HG03432 (cell line): ENCODE results near the gene SP100.
"Not testable (repeated sequence)": the region's sequence is repeated elsewhere in the genome, so short reads cannot be mapped to it uniquely, and the experiment has no call there.

ENCODE experiments used
- ATAC-seq: cut with Tn5 transposase; IDR thresholded peaks from one replicate; pipeline ENCODE4 v1.9.1; 2021; ENCODE audit warnings: mild to moderate bottlenecking, moderate library complexity; ENCODE audit not compliant: unreplicated experiment

SP100 gene

DNA sequence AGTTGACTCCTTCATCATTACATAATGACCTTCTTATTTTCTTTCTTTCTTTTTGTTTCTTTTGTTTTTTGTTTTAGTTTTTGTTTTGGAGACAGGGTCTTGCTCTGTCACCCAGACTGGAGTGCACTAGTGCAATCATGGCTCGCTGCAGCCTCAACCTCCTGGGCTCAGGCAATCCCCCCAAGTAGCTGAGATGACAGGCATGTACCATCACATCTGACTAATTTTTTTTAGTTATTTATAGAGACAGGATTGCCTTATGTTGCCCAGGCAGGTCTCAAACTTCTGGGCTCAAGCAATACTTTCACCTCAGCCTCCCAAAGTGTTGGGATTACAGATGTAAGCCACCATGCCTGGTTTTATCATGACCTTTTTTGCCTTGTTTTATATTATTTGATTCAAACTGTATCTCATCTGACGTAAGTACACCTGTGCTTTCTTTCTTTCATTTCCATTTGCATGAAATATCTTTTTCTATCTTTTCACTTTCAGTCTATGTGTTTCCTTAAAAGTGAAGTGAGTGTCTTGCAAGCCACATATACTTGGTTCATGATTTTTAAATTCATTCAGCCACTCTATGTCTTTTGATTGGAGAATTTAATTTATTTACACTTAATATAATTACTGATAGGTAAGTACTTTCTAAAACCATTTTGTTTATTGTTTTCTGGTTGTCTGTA, 39.1 kb downstream of the SP100 start:
- no peak for ATAC-seq

DNA sequence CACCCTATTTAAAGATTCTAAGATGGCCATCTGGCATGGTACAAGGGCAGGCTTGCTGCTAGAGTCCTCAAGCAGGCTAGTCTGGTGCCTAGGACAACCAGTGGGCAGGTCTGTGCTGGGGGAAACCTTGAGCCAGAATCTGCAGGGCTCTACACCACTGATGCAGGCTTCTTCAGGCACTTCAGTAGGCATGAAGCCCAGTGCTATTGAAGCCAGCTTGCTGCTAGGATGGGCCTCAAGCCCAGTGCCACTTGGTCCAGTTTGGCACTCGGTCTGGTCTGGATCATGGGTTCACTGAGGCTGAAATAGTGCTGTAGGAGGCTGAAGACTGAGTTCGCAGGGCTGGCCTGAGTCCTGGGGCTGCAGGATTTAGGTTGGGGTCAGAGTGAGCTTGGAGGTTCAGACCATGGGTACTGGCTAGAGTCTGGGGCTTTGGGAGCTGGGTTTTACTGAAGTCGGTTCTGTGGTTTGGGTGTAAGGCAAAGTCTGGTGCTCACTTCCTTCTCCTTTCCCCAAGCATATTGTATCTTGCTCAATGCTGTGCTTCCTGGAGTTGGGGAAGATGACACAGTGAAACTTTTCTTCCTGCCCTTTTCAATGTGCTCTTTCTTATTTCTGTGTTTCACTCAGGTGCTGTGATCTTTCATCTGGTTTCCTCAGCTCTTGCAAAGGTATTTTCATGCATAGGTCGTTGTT, 41.2 kb downstream of the SP100 start:
- ATAC-seq, result no peak

DNA sequence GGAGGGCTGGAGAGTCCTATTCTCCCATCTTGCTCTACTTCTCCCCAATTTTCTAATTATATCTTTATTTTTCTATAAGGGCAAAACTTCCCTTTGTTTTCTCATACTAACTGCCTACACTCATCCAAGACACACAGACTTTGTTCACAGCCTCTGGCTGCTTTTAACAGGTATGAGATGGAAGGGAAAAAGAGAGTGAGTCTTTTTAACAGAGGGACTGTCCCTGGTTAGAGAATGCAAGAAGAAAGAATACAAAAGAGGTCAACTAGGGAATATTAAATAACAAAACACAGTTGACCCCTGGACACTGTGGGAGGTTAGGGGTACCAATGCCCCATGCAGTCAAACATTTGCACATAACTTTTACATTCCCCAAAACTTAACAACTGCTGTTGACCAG, 41.8 kb downstream of the SP100 start:
- no peak for ATAC-seq

DNA sequence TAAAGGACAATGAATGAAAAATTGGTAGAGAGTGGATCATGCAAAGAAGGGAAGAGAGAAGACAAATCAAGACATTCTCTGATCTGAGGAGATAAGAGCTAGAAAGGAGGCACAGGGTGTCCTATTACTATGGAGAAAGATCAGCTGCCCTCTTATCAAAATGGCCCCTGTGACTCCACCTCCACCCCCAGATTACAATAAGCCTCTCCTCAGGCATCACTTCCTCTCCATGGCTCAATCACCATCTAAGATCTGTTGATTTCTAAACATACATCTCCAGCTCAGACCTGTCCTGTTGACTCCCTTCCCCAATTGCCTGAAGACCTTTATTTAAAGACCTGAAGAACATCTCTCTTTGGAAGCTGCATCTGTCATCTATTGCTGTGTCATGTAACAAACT, 43.2 kb downstream of the SP100 start:
- no peak for ATAC-seq

DNA sequence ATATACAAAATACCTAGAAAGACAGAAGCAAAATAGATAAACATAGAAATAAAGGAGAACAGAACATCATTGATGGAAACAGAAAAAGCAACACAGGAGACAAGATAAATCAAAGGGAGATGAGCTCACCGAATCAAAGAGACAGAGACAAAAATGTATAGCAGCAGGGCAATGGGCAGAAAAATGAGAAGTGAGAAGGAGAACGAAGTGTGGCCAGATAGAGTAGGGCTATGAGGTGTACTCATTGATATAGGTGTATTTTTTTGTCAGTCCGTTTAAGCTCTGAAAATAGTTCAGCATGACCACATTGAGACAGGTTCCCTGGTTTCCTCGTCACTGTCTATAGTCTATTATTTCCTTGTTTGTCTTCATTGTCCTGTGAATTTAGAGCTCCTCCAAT, 55.1 kb downstream of the SP100 start:
- peak; percentile 49 for ATAC-seq

DNA sequence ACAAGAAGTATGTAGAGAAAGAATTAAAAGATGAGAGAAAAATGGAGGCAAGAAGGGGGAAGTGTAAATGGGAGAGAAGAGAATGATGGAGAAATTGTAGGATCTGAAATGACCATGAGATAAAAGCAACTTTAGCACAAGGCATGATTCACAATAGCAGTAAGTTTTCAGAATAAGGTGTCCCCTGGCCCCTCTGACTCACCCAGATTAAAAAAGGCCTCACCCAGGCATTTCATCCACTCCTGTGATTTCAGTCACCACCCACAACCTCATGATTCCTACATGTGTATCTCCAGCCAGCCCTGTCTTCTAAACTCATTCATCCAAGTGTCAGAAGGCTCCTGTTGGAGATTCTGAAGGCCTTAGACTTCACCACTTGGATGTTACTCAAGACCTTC, 56.6 kb downstream of the SP100 start:
- ATAC-seq, result peak; percentile 44

DNA sequence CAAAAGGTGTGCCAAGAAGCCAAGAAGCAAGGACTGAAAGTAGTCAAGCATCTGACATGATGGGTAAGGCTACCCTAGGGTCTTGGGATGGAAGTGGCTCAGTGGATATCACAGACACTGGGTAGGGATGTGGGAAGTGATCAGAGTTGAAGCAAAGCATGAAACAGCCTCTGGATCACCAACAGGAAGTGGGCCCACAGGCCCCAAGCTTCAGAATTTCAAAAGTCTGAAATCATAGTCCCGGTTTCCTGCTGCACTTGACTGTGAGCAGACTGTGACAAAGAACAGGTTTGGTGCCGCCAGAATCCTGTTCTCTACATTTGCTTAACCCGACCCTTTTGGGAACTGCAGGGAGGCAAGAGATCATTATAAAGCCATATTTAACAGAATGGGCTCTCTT, 57.4 kb downstream of the SP100 start:
- ATAC-seq, result no peak

DNA sequence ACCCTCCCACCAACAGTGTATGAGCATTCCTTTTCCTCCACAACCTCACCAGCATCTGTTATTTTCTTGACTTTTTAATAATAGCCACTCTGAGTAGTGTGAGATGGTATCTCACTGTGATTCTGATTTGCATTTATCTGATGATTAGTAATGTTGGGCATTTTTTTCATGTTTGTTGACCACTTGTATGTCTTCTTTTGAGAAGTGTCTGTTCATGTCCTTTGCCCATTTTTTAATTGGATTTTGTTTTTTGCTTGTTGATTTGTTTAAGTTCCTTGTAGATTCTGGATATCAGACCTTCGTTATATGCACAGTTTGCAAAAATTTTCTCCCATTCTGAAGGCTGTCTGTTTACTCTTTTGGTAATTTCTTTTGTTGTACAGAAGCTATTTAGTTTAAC, 59.1 kb downstream of the SP100 start:
- no peak for ATAC-seq

DNA sequence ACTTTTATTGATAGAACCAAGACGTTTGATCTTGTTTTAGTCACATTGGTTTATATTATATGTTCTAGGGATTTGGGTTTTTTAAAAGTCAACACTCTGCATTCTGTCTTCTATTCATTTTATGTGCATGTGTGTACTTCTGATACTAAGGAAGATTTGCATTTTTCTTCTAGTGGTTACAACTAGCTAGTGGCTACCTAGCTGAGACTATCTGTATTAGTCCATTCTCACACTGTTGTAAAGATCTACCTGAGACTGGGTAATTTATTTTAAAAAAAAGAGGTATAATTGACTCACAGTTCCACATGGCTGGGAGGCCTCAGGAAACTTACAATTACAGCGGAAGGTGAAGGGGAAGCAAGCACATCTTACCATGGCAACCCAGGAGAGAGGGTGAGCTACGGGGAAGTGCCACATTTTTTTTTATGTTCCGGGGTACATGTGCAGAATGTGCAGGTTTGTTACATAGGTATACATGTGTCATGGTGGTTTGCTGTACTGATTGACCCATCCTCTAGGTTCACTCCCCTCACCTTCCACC, 69.9 kb downstream of the SP100 start:
- ATAC-seq, result no peak

DNA sequence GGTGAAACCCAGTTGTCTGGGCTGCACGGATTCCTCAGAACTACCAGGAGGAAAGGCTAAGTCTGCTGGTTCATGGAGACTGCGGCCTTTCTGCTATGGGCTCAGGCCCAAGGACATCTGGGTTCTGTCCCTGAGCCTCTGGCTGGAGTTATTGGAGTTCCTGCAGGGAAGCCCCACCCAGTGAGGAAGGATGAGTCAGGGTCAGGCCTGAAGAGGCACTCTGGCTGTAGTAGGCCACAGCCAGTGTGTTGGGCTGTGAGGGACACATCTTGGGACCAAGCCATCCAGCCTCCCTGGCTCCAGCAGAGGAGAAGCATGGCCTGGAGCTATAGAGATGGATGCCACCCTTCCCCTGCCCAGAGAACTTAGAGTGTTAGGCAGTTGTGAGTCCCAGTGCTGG, 75.2 kb downstream of the SP100 start:
- not testable (repeated sequence) for ATAC-seq

DNA sequence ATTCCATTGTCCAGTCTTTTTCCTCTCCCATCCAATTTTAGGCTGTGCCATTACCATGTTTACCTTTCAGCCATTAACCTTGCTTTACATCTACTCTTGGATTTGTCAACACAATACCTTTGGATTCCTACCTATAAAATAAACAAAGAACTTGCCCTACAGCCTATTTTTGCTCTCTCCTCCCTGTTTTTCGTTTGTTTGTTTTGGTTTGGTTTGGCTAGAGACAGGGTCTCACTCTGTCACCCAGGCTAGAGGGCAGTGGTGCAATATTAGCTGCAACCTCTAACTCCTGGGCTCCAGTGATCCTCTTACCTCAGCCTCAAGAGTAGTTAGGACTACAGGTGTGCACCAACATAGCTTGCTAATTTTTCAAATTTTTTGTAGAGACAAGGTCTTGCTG, 76.1 kb downstream of the SP100 start:
- no peak for ATAC-seq

DNA sequence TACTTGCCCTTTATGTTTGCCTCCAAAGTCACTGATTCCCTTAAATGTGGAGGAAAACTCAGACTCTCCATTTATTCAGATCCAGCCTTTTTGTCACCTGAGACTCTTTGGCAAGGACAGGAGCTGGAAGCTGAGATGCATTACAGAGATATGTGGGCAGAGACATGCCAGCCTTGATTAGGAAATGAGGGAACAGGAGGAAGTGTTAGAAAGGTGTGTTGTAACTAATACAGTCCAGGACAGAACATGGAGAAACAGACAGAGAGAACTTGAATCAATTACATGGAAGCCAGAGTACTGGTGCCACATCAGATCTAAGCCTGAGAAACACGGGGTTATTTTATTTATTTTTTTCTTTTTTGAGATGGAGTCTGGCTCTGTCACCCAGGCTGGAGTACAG, 79.0 kb downstream of the SP100 start:
- ATAC-seq, result no peak

DNA sequence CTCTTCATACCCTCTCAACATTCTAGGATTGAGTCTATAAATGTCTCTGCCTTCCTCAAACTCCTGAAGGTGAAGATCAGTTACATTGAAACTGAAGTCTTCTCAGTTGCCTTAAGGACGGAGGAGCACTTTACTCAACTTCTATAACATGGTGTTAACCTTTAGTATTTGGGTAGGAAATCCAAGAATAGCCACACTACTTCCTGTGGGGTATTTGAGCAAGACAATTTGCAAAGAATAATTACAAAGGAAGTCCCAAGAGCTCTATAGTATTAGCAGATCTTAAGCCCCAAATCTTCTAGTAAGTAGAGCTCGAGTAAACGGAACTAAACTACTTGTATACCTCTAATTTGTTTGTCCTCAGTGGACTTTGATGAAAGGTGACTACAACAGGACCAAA, 80.9 kb downstream of the SP100 start:
- peak; percentile 52 for ATAC-seq

DNA sequence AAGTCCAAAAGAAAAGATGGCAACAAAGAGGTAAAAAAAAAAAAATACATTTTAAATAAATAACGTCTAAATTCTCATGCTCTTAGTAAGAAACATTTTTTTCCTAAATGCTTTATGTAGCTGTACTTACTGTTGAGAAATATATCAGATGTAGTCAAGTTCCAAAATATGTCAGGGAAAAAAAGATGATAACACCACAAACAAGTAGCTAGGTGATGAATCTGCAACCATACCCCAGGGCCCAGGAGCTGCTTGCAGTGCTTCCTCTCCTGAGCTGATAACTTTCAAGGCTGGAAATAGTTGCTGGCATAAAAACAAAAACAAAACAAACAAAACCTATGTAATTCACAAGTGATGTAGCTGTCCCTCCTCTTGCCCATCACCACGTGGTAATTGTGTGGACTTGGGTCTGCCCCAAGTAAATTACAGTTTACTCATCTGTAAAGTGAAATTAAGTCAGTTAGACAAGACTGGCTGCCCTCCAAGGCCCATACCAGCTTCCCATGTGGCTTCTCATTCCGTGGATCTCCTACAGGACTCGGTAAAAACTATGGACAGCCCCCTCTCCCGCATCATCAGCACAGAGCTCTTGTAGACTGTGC, 82.6 kb downstream of the SP100 start:
- ATAC-seq, result no peak

DNA sequence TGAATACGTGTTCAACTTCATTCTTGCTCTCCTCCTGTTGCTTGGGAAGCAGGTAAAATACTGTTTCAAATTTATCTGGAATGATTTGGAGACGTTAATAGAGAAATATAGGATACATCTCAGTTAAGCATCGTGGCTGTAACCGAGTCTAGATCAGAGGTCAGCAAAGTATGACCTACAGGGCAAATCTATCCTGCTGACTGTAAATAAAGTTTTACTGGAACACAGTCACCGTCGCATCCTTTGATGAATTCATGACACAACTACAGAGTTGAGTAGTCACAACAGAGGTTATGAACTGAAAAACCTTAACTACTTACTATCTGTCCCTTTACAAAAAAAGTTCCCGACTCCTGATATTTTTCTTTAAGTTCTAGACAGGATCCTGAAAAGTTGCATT, 86.6 kb downstream of the SP100 start:
- no peak for ATAC-seq

DNA sequence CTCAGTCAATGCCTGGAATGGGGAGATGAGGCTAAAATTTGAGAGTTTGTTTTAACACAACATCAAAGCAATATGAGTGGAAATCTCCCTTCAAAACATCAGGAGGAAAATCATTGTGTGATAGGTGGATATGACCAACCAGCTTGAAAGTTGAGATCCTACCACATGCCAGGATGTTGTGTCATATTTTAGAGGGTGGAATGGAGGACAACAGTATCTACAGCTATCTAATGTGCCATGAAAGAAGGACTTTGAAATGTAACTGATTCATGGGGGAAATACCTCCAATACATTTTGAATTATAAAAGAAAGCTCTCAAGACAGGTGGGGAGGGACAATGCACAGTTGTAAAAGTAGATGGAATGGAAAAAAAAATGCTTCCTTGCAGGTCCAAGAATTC, 87.8 kb downstream of the SP100 start:
- ATAC-seq, result no peak

DNA sequence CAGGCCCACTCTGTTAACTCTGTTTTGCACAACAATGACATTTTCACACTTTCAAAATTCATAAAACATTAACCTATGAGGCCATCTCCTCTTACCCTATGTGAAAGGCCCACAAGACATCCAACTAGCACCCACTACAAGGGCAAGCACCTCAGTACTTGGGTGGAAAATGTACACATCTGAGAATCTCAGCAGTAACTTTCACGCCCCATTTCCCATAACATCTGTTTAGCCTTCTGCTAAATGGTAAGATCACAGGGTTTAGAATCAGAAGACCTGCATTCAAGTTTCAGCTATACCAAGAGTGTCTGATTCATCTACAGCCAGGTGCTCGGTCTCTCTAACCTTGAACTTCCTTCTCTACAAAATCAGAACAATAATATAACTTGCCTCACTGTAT, 89.2 kb downstream of the SP100 start:
- peak; percentile 69 for ATAC-seq

DNA sequence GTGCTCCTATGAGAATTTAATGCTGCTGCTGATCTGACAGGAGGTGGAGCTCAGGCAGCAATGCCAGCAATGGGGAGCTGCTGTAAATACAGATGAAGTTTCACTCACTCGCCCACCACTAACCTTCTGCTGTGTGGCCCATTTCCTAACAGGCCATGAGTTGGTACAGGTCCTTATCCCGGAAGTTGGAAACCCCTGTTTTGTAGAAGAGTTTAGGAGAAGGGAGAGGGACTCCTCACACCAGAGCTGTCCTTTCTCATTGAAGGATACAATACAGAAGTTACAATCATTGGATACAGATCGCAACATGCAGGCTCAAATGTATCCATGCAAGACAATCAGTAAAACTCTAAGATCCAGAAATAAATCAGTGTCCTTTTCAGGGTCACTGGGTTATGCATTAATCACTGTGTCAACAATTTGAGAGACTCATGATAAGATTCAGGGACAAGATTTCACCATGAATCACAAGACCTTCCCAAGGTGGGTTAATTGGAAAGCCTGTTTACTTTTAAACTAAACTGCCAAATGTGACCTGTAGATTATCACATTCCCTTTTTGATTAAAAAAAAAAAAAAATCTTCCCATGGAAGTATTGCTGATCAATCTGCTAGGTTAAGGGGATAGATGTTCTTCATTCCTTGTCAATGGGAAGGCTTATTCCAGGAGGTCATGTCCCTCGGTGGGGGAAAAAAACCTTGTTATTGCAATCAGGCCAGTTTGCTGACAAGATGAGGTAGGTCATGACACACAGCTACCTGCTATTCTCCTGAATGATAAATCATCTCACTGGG, 97.2 kb downstream of the SP100 start:
- no peak for ATAC-seq

DNA sequence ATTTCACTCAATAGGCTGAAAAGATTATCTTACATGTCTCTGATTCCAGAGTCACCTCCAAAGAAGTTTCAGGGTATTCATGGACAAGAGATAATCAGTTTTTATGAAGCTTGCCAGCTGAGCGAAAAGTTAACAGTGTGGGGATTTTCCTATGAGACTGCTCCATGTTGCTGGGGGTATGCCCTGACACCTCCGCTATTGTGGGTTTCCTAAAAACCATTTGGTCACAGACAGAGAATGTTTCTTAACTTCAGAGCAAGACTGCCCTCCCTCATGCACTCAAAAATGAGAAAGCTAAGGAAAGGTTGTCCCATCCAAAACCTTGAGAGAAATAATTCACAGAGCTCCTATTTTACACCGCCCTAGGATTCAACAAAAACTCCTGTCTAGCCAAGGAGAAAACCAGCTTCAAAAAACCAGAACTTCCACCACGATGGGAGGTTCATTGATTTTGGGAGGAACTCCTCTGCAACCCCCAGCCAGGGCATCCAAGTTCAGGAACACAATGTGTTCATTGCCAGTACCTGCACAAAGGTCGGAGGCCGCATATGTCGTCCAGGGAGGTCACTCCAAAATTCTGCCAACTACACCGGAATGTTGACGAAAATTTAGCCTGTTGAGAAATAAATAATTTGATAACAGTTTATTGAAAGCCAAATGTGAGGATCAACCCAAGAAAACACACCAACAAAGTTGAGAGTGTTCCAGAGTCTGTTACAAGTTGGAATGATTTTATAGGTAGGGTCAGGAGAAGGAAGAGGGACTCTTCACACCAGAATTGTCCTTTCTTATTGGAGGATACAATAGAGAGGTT, 104.3 kb downstream of the SP100 start:
- no peak for ATAC-seq

DNA sequence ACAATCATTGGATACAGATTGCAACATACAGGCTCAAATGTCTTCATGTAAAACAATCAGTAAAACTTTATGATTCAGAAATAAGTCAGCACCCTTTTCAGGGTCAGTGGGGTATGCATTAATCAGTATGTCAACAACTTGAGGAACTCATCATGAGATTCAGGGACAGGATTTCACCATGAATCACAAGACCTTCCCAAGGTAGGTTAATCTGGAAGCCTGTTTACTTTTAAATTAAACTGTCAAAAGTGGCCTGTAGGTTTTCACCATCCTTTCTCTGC, 104.8 kb downstream of the SP100 start:
- ATAC-seq, result no peak

DNA sequence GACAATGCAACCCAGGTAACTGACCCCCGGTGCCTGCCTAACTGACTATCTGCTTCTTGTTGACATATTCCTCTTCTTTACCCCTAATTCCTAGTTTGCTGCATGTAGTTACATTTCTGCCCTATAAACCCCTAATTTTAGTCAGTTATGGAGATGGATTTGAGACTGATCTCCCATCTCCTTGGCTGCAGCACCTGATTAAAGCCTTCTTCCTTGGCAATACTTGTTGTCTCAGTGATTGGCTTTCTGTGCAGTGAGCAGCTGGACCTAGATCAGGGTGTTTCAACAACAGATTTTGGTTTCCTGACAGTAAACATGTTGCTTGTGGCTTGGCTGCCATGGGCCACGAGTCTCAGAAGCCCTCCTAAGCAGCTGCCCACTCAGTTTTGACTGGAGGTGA, 105.4 kb downstream of the SP100 start:
- ATAC-seq, result no peak
